Neural progenitor cell (in vitro differentiated cells): ENCODE data around the gene NKAIN1.

ENCODE experiments used
- CTCF ChIP-seq: fragments of 200-600 bp; sonication (generic); IDR thresholded peaks from 2 replicates; pipeline ENCODE4 v1.5.1; 2017; ENCODE audit warnings: antibody characterized with exemption, mild to moderate bottlenecking
- EZH2 ChIP-seq: fragments of 200-600 bp; sonication (generic); IDR thresholded peaks from 2 replicates; pipeline ENCODE4 v1.6.1; 2017; ENCODE audit warnings: antibody characterized with exemption, mild to moderate bottlenecking, moderate library complexity

- TF ChIP-seq CTCF (peak; percentile 27), EZH2 (no peak)
Observed at GRCh38 chr1:31155216-31155806, 84.4 kb downstream of the NKAIN1 start.
